SK-N-MC (cell line): ENCODE data around the gene RPP21.

Source experiments
- FOXP2 ChIP-seq: optimal IDR thresholded peaks from 2 replicates; pipeline ENCODE3; 2011; ENCODE audit warnings: mild to moderate bottlenecking, moderate library complexity; ENCODE audit not compliant: insufficient read depth; ENCODE audit errors: extremely low read length, control extremely low read depth
- POLR2AphosphoS5 ChIP-seq: IDR thresholded peaks from 2 replicates; pipeline ENCODE4 v1.6.1; 2012; ENCODE audit warnings: mild to moderate bottlenecking, low read depth, low read length, borderline replicate concordance

GRCh38 chr6:30344868-30345671 is at the start of gene RPP21:
- peak; percentile 59 for TF ChIP-seq FOXP2
- TF ChIP-seq POLR2AphosphoS5, result peak; percentile 87; the same call in 1 of the 2 replicates
